GM21619 (cell line): ENCODE results near the gene ENTHD1.

Source experiments
- ATAC-seq: cut with Tn5 transposase; IDR thresholded peaks from one replicate; pipeline ENCODE4 v1.9.1; 2021; ENCODE audit not compliant: unreplicated experiment

ENTHD1 gene

GRCh38 chr22:39800790-39801520 lies 92.6 kb downstream of the ENTHD1 start:
- ATAC-seq = no peak

GRCh38 chr22:39797528-39798147 lies 95.9 kb downstream of the ENTHD1 start:
- ATAC-seq = no peak

GRCh38 chr22:39789788-39790187 lies 103.8 kb downstream of the ENTHD1 start:
- no peak for ATAC-seq

DNA sequence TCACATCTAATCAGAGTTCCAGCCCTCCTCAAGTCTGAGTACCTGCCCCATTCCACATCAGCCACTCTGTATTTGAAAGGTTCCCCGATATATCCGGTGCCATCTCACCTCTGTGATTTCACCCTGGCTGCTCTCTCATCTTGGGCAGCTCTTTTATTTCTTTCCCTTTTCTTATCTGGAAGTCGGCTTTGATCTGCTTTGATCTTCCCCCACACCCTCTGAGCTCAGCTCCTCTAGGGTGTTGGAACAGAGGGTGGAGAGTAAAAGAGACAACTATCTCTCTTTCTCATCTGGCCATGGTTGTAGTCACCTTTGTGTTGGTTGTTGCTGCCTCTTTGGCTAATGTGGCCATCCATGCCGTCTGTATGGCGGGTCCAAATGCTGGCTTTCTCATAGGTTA lies 108.3 kb downstream of the ENTHD1 start:
- no peak for ATAC-seq

GRCh38 chr22:39777716-39778454 lies 115.7 kb downstream of the ENTHD1 start:
- no peak for ATAC-seq

GRCh38 chr22:39776295-39777009 lies 117.1 kb downstream of the ENTHD1 start:
- ATAC-seq = no peak

GRCh38 chr22:39773976-39774539 lies 119.5 kb downstream of the ENTHD1 start:
- ATAC-seq = peak; percentile 80

- ATAC-seq = no peak
Observed at GRCh38 chr22:39773503-39773902, 120.1 kb downstream of the ENTHD1 start.

GRCh38 chr22:39771486-39771885 lies 122.1 kb downstream of the ENTHD1 start:
- no peak for ATAC-seq

DNA sequence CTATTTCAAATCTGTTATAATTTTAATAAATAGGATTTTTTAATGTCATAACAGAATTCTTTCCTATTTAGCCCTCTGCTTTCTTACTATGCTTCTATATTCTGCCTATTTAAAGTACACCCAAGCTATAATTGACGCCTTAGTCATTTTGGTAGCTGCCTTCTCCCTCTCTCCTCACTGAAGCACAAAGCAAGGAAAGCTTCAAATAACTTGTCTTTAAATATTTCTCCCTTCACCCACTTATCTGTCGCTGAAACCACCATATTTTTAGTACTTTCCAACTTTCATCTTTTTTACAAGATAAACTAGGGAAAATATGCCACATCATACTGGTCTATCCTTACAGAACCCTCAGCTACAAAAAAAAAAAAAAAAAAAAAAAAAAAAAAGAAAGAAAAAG lies 127.9 kb downstream of the ENTHD1 start:
- no peak for ATAC-seq

DNA sequence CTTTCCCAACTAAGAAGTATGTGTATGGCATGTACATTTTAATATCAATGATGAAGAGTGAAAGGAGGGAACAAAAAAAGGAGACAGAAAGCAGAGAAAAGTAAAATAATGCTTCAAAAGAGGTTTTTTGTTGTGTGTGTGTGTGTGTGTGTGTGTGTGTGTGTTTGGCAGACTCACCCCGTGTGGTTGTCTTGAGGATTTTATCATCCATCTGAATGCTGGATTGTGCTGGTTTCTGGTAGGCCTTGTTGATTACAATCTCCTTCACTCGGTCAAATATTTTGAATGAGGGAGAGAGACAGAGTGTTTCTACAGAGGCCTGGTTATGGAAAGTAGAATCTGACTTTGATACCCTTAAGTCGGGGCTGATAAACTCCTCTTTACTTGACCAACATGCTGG lies 128.5 kb downstream of the ENTHD1 start:
- no peak for ATAC-seq

GRCh38 chr22:39763276-39763675 lies 130.3 kb downstream of the ENTHD1 start:
- ATAC-seq = no peak

GRCh38 chr22:39750759-39751158 lies 142.8 kb downstream of the ENTHD1 start:
- ATAC-seq = no peak

DNA sequence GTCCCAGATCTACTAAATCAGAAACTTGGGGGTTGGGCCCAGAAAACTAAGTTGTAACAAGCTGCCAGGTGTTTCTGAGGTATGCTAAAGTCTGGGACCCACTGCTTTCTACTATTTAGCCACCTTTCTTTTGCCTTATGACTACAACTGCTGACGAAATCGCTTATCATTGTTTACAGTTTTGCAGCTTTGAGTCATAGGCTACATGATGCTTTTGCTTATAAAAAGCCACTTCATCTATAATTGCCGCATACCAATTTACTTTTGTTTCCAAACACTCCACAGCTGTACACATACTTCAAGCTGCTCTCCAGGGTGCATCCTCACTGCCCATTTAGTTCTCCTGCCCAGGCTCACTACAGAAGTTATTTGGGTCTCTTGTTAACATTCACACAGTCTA lies 144.7 kb downstream of the ENTHD1 start:
- no peak for ATAC-seq

DNA sequence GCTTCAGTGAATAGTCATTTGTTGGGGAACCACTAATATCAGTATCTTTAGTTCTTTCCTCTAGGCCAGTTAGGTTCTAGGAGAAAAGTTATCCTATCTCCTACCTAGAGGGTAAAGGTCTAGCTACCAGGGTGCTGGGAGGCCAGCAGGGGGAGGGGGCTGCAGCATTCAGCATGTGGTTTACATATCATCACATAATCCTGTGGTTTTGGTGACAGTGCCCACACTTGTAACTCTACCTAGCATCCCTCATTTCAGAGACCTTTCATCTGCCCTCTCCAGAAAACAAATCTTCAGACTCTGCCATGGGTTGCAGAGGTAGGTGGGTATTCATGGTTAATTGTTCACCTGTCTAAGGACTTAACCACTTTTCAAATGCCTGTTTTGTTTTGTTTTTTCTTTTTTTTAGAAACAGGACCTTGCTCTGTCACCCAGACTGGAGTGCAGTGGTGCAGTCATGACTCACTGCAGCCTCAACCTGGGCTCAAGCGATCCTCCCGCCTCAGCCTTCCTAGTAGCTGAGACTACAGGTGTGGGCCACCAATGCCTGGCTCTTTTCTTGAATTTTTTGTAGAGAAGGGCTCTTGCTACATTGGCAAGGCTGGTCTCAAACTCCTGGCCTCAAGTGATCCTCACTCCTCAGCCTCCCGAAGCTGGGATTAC lies 146.8 kb downstream of the ENTHD1 start:
- no peak for ATAC-seq

GRCh38 chr22:39745789-39746188 lies 147.8 kb downstream of the ENTHD1 start:
- ATAC-seq = no peak

- no peak for ATAC-seq
Observed at GRCh38 chr22:39744353-39744752, 149.2 kb downstream of the ENTHD1 start.

DNA sequence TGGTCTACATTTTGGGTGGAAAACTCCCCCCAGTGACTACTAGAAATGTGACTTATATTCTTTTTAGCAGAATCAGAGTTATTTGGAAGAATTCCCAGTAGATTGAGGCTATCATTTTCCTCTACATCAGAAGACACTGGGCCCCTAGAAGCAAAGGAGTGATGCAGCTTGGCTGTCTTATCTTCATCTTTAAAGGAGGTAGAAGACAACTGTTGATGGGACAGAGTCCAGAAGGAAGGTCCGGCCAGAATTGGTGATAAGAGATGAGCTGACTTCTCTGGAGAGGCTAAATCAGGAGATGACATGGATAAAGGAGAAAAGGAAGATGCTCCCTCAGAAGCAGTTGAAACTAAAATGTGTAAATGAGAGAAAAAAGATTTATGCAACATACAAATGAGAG lies 149.6 kb downstream of the ENTHD1 start:
- ATAC-seq = no peak

DNA sequence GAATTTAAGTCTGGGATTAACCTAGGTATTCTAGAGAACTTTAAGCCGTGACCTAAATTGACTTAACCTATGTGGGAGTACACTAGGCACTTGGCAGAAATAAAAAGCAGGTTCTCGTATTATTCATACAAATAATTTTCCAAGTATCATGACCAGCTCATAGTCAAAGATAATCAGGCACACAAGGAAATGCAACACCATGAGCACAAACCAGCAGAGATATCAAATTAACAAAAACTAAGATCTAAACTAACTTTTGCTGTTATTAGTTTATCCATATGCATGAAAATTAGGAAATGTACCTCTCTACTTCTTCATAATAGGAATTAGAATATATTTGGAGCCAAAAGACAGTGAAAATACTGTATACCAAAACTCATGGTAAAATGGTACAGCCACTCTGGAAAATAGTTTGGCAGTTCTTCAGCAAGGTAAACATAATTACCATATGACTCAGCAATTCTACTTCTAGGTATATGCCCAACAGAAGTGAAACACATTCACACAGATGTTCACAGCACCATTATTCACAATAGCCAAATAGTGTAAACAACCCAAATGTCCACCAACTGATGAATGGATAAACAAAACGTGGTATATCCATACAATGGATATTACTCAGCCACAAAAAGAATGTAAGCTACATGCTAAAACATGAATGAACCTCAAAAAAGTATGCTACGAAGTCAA lies 154.1 kb downstream of the ENTHD1 start:
- no peak for ATAC-seq

- no peak for ATAC-seq
Observed at GRCh38 chr22:39738746-39739145, 154.8 kb downstream of the ENTHD1 start.
